HCT116 (cell line): ENCODE results near the gene POPDC3. TPM values are rescaled to one million over a fixed set of nuclear protein-coding genes. Genes with fewer than 3 reads are reported as not detected.

Experiments
- ATAC-seq: fragments of 200-7000 bp; cut with Tn5 transposase; 2 replicates; pipeline ENCODE4 v1.9.1; 2020; ENCODE audit warnings: mild to moderate bottlenecking, moderate library complexity
- BruUV-seq: library from RNA; stranded (reverse); fragments of 400-500 nt; replicated peaks from 2 replicates; lab custom pipeline; 2021; lab: Mats Ljungman, UMichigan
- CTCF ChIA-PET: fragments of 300-600 bp; sonication (Branson Sonifier 250); formaldehyde crosslinking; loops from one replicate; lab custom pipeline; 2021; ENCODE audit warnings: antibody characterized with exemption; lab: Charles Lee
- POLR2A ChIA-PET: fragments of 300-600, 350-600 bp; sonication (Branson Sonifier 250); formaldehyde crosslinking; loops from one replicate; lab custom pipeline; 2021; ENCODE audit warnings: antibody characterized with exemption; lab: Charles Lee
- RAD21 ChIA-PET, 2 experiments: fragments of 300-600 bp; sonication (Branson Sonifier 250); formaldehyde crosslinking; loops; one replicate each; lab custom pipeline; 2023; ENCODE audit warnings: low total read pairs in 2 of 2; ENCODE audit not compliant: uncharacterized antibody in 2 of 2, unreplicated experiment in 2 of 2, low non-redundant PET in 1 of 2; lab: Charles Lee
- DNase-seq: peaks from one replicate; pipeline ENCODE4 v3.0.0-alpha.2; 2010; ENCODE audit warnings: low read depth, low spot score
- H2AFZ ChIP-seq: fragments of 200-600 bp; shearing (Covaris generic), sonication (generic); 2 replicates; pipeline ENCODE4 v1.6.1; 2017; ENCODE audit warnings: low read depth, mixed run types, mixed read lengths, antibody characterized with exemption, low read length; ENCODE audit not compliant: poor library complexity, severe bottlenecking
- H3K27ac ChIP-seq: 2 replicates; pipeline ENCODE4 v1.5.1; 2012; ENCODE audit warnings: low read depth, low read length
- H3K27me3 ChIP-seq: fragments of 200-600 bp; sonication (generic); 2 replicates; pipeline ENCODE4 v1.6.1; 2016; ENCODE audit warnings: mixed run types, low read length, mixed read lengths; ENCODE audit not compliant: insufficient read depth
- H3K36me3 ChIP-seq, 2 experiments: fragments of 200-500 bp in 1 of 2; fragments of 200-600 bp in 1 of 2; sonication (Bioruptor generic) in 1 of 2; sonication (generic) in 1 of 2; 2 replicates each; pipeline versions ENCODE4 v1.5.1 to v1.6.1; 2014 to 2016; ENCODE audit warnings: low read length in 2 of 2, inconsistent platforms in 1 of 2, mixed read lengths in 1 of 2, mixed run types in 1 of 2; ENCODE audit not compliant: insufficient read depth in 2 of 2, control insufficient read depth in 1 of 2
- H3K4me1 ChIP-seq, 2 experiments: fragments of 200-600 bp in 1 of 2; sonication (generic) in 1 of 2; 2 replicates each; pipeline versions ENCODE4 v1.5.1 to v1.6.1; 2012 to 2017; ENCODE audit warnings: low read length in 2 of 2, inconsistent platforms in 1 of 2, mild to moderate bottlenecking in 1 of 2, mixed read lengths in 1 of 2, mixed run types in 1 of 2, moderate library complexity in 1 of 2; ENCODE audit not compliant: insufficient read depth in 2 of 2, control insufficient read depth in 1 of 2
- H3K4me2 ChIP-seq: fragments of 200-600 bp; sonication (generic); 2 replicates; pipeline ENCODE4 v1.6.1; 2017; ENCODE audit warnings: mixed run types, low read length, mixed read lengths
- H3K4me3 ChIP-seq, 2 experiments: fragments of 200-600 bp in 1 of 2; sonication (generic) in 1 of 2; replicated peaks in 1 of 2; 2 replicates each; pipeline ENCODE4 v1.5.1; 2011 to 2016; ENCODE audit warnings: low read length in 2 of 2, control low read depth in 1 of 2, low read depth in 1 of 2, mild to moderate bottlenecking in 1 of 2, mixed read lengths in 1 of 2, mixed run types in 1 of 2
- H3K79me2 ChIP-seq: fragments of 200-600 bp; sonication (generic); 2 replicates; pipeline ENCODE4 v1.6.1; 2017; ENCODE audit warnings: mild to moderate bottlenecking, mixed run types, low read length, moderate library complexity, mixed read lengths; ENCODE audit not compliant: insufficient read depth
- H3K9ac ChIP-seq: fragments of 200-600 bp; sonication (generic); 2 replicates; pipeline ENCODE4 v1.6.1; 2016; ENCODE audit warnings: low read length, mixed read lengths
- H3K9me2 ChIP-seq: fragments of 200-600 bp; sonication (generic), shearing (Covaris generic); 2 replicates; pipeline ENCODE4 v1.6.1; 2017; ENCODE audit warnings: mixed run types, mild to moderate bottlenecking, moderate library complexity; ENCODE audit not compliant: insufficient read depth
- H3K9me3 ChIP-seq, 2 experiments: fragments of 200-500 bp in 1 of 2; fragments of 200-600 bp in 1 of 2; sonication (Bioruptor generic) in 1 of 2; sonication (generic) in 1 of 2; 2 replicates each; pipeline ENCODE4 v1.6.1; 2014 to 2017; ENCODE audit warnings: low read length in 2 of 2, mixed read lengths in 2 of 2, inconsistent platforms in 1 of 2, low read depth in 1 of 2, mild to moderate bottlenecking in 1 of 2, mixed run types in 1 of 2, moderate library complexity in 1 of 2; ENCODE audit not compliant: control insufficient read depth in 1 of 2, insufficient read depth in 1 of 2
- H4K20me1 ChIP-seq: fragments of 200-600 bp; sonication (generic), shearing (Covaris generic); 2 replicates; pipeline ENCODE4 v1.6.1; 2017; ENCODE audit warnings: mixed run types, mild to moderate bottlenecking, moderate library complexity; ENCODE audit not compliant: insufficient read depth
- CBX3 ChIP-seq: IDR thresholded peaks from 2 replicates; pipeline ENCODE4 v1.6.1; 2012; ENCODE audit warnings: low read depth
- CEBPB ChIP-seq: IDR thresholded peaks from 2 replicates; pipeline ENCODE4 v1.6.1; 2012; ENCODE audit warnings: low read depth
- EGR1 ChIP-seq: IDR thresholded peaks from 2 replicates; pipeline ENCODE4 v1.6.1; 2012; ENCODE audit warnings: low read depth
- EZH2 ChIP-seq: fragments of 200-600 bp; sonication (generic); IDR thresholded peaks from 2 replicates; pipeline ENCODE4 v1.6.1; 2017; ENCODE audit warnings: antibody characterized with exemption, mixed run types
- EZH2phosphoT487 ChIP-seq: fragments of 200-600 bp; IDR thresholded peaks from 2 replicates; pipeline ENCODE4 v1.6.1; 2018; ENCODE audit warnings: antibody characterized with exemption, borderline replicate concordance
- JUND ChIP-seq: IDR thresholded peaks from 2 replicates; pipeline ENCODE4 v1.6.1; 2012
- MAX ChIP-seq: IDR thresholded peaks from 2 replicates; pipeline ENCODE4 v1.6.1; 2012
- POLR2A ChIP-seq: IDR thresholded peaks from 2 replicates; pipeline ENCODE4 v1.7.0; 2011; ENCODE audit warnings: borderline replicate concordance; ENCODE audit not compliant: insufficient read depth, insufficient read length; ENCODE audit errors: extremely low read depth
- POLR2AphosphoS5 ChIP-seq: IDR thresholded peaks from 2 replicates; pipeline ENCODE4 v1.6.1; 2011; ENCODE audit warnings: mild to moderate bottlenecking, low read depth, low read length, moderate library complexity
- REST ChIP-seq: IDR thresholded peaks from 2 replicates; pipeline ENCODE4 v1.6.1; 2012; ENCODE audit warnings: low read depth
- SIN3A ChIP-seq: IDR thresholded peaks from 2 replicates; pipeline ENCODE4 v1.6.1; 2012; ENCODE audit warnings: low read depth
- SP1 ChIP-seq: IDR thresholded peaks from 2 replicates; pipeline ENCODE4 v1.6.1; 2012; ENCODE audit warnings: low read depth
- TCF7L2 ChIP-seq: IDR thresholded peaks from 2 replicates; pipeline ENCODE4 v1.7.0; 2011; ENCODE audit warnings: borderline replicate concordance, inconsistent platforms; ENCODE audit not compliant: insufficient read depth, insufficient read length; ENCODE audit errors: extremely low read depth
- YY1 ChIP-seq: IDR thresholded peaks from 2 replicates; pipeline ENCODE4 v1.6.1; 2011; ENCODE audit warnings: low read length, low read depth, moderate library complexity, mild to moderate bottlenecking; ENCODE audit not compliant: insufficient replicate concordance; ENCODE audit errors: extremely low read depth
- ZFX ChIP-seq: fragments of 450-650 bp; IDR thresholded peaks from 2 replicates; pipeline ENCODE4 v1.6.1; 2017
- ZNF274 ChIP-seq: fragments of 200-500 bp; sonication (Bioruptor generic); IDR thresholded peaks from 2 replicates; pipeline ENCODE4 v1.6.1; 2014; ENCODE audit warnings: mild to moderate bottlenecking, low read depth, low read length, inconsistent platforms
- intact Hi-C: fragments of 100-400 bp; cut with micrococcal nuclease; formaldehyde crosslinking; loops from 2 replicates; pipeline ENCODE4 v1.10.0; 2022
- total RNA-seq: library from RNA; stranded (reverse); gene quantifications from one replicate; pipeline ENCODE4 v1.2.1, GENCODE V29; 2021; ENCODE audit not compliant: unreplicated experiment
- TF ChIP-seq, protein P1 (sequence below), 3 experiments: fragments of 200-600 bp in 1 of 3; sonication (generic) in 1 of 3; IDR thresholded peaks in 2 of 3; conservative IDR thresholded peaks in 1 of 3; 2 replicates each; pipeline ENCODE4 v1.5.1; 2012 to 2017; ENCODE audit warnings: low read depth in 2 of 3, low read length in 2 of 3, antibody characterized with exemption in 1 of 3, borderline replicate concordance in 1 of 3, control low read depth in 1 of 3, mild to moderate bottlenecking in 1 of 3, mixed read lengths in 1 of 3, mixed run types in 1 of 3, moderate library complexity in 1 of 3; ENCODE audit not compliant: insufficient read depth in 1 of 3
- TF ChIP-seq, protein P2 (sequence below): IDR thresholded peaks from 2 replicates; pipeline ENCODE4 v1.6.1; 2012
- TF ChIP-seq, protein P3 (sequence below): IDR thresholded peaks from 2 replicates; pipeline ENCODE4 v1.6.1; 2011; ENCODE audit warnings: mild to moderate bottlenecking, low read length, moderate library complexity; ENCODE audit not compliant: insufficient replicate concordance; ENCODE audit errors: extremely low read depth

Gene POPDC3
- total RNA-seq, 1 experiment from 2014 or later, result 10.1 TPM

- no TSS peak for BruUV-seq
- CTCF ChIA-PET, result interaction anchor here (1.4 kb wide), 1 partner anchor 252 kb away, joined by 3 read pairs; no protein-coding TSS in a partner anchor
- ATAC-seq, result no peak
Observed at GRCh38 chr6:105111105-105111504, 68.7 kb downstream of the POPDC3 start.

More at GRCh38 chr6:105111105-105111504, 68.7 kb downstream of the POPDC3 start:
- H3K79me2 ChIP-seq, result no peaks in the 10 kb centered on the region
- TF ChIP-seq ZNF274, result no peak
- no peak for TF ChIP-seq SP1
- TF ChIP-seq, protein P1, sequence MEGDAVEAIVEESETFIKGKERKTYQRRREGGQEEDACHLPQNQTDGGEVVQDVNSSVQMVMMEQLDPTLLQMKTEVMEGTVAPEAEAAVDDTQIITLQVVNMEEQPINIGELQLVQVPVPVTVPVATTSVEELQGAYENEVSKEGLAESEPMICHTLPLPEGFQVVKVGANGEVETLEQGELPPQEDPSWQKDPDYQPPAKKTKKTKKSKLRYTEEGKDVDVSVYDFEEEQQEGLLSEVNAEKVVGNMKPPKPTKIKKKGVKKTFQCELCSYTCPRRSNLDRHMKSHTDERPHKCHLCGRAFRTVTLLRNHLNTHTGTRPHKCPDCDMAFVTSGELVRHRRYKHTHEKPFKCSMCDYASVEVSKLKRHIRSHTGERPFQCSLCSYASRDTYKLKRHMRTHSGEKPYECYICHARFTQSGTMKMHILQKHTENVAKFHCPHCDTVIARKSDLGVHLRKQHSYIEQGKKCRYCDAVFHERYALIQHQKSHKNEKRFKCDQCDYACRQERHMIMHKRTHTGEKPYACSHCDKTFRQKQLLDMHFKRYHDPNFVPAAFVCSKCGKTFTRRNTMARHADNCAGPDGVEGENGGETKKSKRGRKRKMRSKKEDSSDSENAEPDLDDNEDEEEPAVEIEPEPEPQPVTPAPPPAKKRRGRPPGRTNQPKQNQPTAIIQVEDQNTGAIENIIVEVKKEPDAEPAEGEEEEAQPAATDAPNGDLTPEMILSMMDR (IDR thresholded peaks at IDR 0.05 in 2 of 3, conservative IDR thresholded peaks at IDR 0.05 in 1 of 3; ENCODE audit: borderline replicate concordance in 1 of 3, insufficient read depth in 1 of 3, low read depth in 2 of 3, low read length in 2 of 3), result no peak
- TF ChIP-seq MAX, result no peak
- TF ChIP-seq, protein P2, sequence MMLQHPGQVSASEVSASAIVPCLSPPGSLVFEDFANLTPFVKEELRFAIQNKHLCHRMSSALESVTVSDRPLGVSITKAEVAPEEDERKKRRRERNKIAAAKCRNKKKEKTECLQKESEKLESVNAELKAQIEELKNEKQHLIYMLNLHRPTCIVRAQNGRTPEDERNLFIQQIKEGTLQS, result no peak
- TF ChIP-seq JUND, result no peak
- TF ChIP-seq YY1, result no peak
- TF ChIP-seq CBX3, result no peak
- TF ChIP-seq ZFX, result no peak
- TF ChIP-seq REST, result no peak
- no peak for TF ChIP-seq CEBPB
- TF ChIP-seq EGR1, result no peak
- no peak for TF ChIP-seq POLR2AphosphoS5
- no peak for TF ChIP-seq SIN3A
- no peak for TF ChIP-seq EZH2
- TF ChIP-seq TCF7L2, result no peak
- TF ChIP-seq, protein P3, sequence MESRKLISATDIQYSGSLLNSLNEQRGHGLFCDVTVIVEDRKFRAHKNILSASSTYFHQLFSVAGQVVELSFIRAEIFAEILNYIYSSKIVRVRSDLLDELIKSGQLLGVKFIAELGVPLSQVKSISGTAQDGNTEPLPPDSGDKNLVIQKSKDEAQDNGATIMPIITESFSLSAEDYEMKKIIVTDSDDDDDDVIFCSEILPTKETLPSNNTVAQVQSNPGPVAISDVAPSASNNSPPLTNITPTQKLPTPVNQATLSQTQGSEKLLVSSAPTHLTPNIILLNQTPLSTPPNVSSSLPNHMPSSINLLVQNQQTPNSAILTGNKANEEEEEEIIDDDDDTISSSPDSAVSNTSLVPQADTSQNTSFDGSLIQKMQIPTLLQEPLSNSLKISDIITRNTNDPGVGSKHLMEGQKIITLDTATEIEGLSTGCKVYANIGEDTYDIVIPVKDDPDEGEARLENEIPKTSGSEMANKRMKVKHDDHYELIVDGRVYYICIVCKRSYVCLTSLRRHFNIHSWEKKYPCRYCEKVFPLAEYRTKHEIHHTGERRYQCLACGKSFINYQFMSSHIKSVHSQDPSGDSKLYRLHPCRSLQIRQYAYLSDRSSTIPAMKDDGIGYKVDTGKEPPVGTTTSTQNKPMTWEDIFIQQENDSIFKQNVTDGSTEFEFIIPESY, result no peak
- TF ChIP-seq POLR2A, result no peak
- TF ChIP-seq EZH2phosphoT487, result no peak
- no peak overlapping the region for H3K4me2 ChIP-seq
- H3K36me3 ChIP-seq, result no peaks in the 10 kb centered on the region
- H3K9ac ChIP-seq, result no peak overlapping the region
- H3K4me1 ChIP-seq, result no peaks in the 10 kb centered on the region
- no peaks in the 10 kb centered on the region for H4K20me1 ChIP-seq
- no peaks in the 10 kb centered on the region for H3K27me3 ChIP-seq
- intact Hi-C loops, result no loop called here
- no peak for DNase-seq
- H3K9me2 ChIP-seq, result no peaks in the 10 kb centered on the region
- POLR2A ChIA-PET, result no interaction called here
- RAD21 ChIA-PET, result no interaction called here
- no peak overlapping the region for H3K27ac ChIP-seq
- no peak overlapping the region for H3K4me3 ChIP-seq
- H2AFZ ChIP-seq, result no peak overlapping the region
- no peaks in the 10 kb centered on the region for H3K9me3 ChIP-seq
